ENCODE measurements around the gene ZNF724.

Gene ZNF724

GRCh38 chr19:23262920-23263319 lies 12.7 kb upstream of the ZNF724 start:
- Histone ChIP-seq H3K9me3 (ENCODE audit: severe bottlenecking) (no peaks in the 10 kb centered on the region), H3K4me3 (ENCODE audit: severe bottlenecking) (no peak overlapping the region), H3K4me1 (ENCODE audit: insufficient read depth, poor library complexity, severe bottlenecking) (no peaks in the 10 kb centered on the region), H3K27ac (ENCODE audit: poor library complexity, severe bottlenecking) (no peak overlapping the region), H3K36me3 (ENCODE audit: low read depth) (peaks cover 36% of the 10 kb centered on the region), H3K27me3 (ENCODE audit: insufficient read depth, poor library complexity, severe bottlenecking) (no peaks in the 10 kb centered on the region)
- DNase-seq (ENCODE audit: low spot score) (no peak), ATAC-seq (ENCODE audit: low read depth) (no peak)
- TF ChIP-seq, protein P1, sequence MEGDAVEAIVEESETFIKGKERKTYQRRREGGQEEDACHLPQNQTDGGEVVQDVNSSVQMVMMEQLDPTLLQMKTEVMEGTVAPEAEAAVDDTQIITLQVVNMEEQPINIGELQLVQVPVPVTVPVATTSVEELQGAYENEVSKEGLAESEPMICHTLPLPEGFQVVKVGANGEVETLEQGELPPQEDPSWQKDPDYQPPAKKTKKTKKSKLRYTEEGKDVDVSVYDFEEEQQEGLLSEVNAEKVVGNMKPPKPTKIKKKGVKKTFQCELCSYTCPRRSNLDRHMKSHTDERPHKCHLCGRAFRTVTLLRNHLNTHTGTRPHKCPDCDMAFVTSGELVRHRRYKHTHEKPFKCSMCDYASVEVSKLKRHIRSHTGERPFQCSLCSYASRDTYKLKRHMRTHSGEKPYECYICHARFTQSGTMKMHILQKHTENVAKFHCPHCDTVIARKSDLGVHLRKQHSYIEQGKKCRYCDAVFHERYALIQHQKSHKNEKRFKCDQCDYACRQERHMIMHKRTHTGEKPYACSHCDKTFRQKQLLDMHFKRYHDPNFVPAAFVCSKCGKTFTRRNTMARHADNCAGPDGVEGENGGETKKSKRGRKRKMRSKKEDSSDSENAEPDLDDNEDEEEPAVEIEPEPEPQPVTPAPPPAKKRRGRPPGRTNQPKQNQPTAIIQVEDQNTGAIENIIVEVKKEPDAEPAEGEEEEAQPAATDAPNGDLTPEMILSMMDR (IDR thresholded peaks at IDR 0.05; ENCODE audit: poor library complexity, severe bottlenecking), result no peak

DNA sequence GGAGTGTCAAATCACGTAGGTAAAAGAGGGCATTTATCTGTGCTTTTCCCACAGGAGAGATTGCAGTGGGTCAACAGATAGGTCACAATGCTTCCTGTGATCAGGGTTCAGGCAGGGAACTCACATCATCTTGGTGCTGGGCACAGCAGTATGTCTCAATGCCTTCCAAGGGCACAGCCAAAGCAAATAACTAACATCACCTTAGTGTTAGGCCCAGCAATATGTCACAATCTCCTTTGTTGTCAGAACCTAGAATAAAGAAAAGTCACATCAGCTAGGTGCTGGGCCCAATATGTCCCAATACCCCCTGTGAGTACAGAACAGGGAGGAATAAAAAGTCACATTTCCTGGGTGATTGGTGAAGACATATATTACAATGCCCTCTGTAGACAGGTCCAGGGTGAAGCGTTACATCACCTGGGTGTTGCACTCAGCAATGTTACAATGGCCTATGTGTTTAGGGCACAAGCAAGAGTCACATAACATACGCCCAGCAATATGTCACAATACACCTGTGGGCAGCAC lies 11.4 kb upstream of the ZNF724 start:
- H3K36me3 ChIP-seq (ENCODE audit: low read depth), result peaks cover 26% of the 10 kb centered on the region
- H3K27ac ChIP-seq (ENCODE audit: poor library complexity, severe bottlenecking), result no peak overlapping the region
- no peak overlapping the region for H3K4me3 ChIP-seq (ENCODE audit: severe bottlenecking)
- no peaks in the 10 kb centered on the region for H3K4me1 ChIP-seq (ENCODE audit: insufficient read depth, poor library complexity, severe bottlenecking)
- TF ChIP-seq, protein P1 (IDR thresholded peaks at IDR 0.05; ENCODE audit: poor library complexity, severe bottlenecking), result no peak
- H3K9me3 ChIP-seq (ENCODE audit: severe bottlenecking), result no peaks in the 10 kb centered on the region
- ATAC-seq (ENCODE audit: low read depth), result no peak
- no peak for DNase-seq (ENCODE audit: low spot score)
- no peaks in the 10 kb centered on the region for H3K27me3 ChIP-seq (ENCODE audit: insufficient read depth, poor library complexity, severe bottlenecking)

- DNase-seq (ENCODE audit: low spot score) (no peak), ATAC-seq (ENCODE audit: low read depth) (no peak)
- TF ChIP-seq, protein P1 (IDR thresholded peaks at IDR 0.05; ENCODE audit: poor library complexity, severe bottlenecking), result no peak
- Histone ChIP-seq H3K4me1 (ENCODE audit: insufficient read depth, poor library complexity, severe bottlenecking) (no peaks in the 10 kb centered on the region), H3K27ac (ENCODE audit: poor library complexity, severe bottlenecking) (no peak overlapping the region), H3K36me3 (ENCODE audit: low read depth) (peaks cover 26% of the 10 kb centered on the region), H3K9me3 (ENCODE audit: severe bottlenecking) (no peaks in the 10 kb centered on the region), H3K4me3 (ENCODE audit: severe bottlenecking) (no peak overlapping the region), H3K27me3 (ENCODE audit: insufficient read depth, poor library complexity, severe bottlenecking) (no peaks in the 10 kb centered on the region)
Observed at GRCh38 chr19:23260956-23261355, 10.8 kb upstream of the ZNF724 start.

DNA sequence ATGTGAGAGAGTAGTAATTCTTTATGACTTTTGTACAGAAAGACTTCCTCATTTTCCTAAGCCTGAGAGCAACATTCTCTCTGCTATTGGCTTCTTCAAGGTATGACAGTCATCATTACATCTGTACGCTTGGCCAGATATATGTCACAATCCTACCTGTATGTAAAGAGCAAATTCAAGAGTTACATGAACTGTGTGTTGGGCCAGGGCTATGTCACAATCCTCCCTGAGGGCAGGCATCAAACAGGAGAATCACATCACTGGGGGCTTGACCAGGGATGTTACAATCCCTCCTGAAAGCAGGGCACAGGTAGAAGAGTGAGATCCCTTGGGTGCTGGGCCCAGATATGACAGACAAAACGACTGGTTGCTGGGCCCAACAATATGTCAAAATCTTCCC lies 9.8 kb upstream of the ZNF724 start:
- ATAC-seq (ENCODE audit: low read depth), result no peak
- Histone ChIP-seq H3K27ac (ENCODE audit: poor library complexity, severe bottlenecking) (no peak overlapping the region), H3K4me1 (ENCODE audit: insufficient read depth, poor library complexity, severe bottlenecking) (no peaks in the 10 kb centered on the region), H3K27me3 (ENCODE audit: insufficient read depth, poor library complexity, severe bottlenecking) (no peaks in the 10 kb centered on the region), H3K9me3 (ENCODE audit: severe bottlenecking) (no peaks in the 10 kb centered on the region), H3K4me3 (ENCODE audit: severe bottlenecking) (no peak overlapping the region), H3K36me3 (ENCODE audit: low read depth) (peaks cover 26% of the 10 kb centered on the region)
- TF ChIP-seq, protein P1 (IDR thresholded peaks at IDR 0.05; ENCODE audit: poor library complexity, severe bottlenecking), result no peak
- no peak for DNase-seq (ENCODE audit: low spot score)

DNA sequence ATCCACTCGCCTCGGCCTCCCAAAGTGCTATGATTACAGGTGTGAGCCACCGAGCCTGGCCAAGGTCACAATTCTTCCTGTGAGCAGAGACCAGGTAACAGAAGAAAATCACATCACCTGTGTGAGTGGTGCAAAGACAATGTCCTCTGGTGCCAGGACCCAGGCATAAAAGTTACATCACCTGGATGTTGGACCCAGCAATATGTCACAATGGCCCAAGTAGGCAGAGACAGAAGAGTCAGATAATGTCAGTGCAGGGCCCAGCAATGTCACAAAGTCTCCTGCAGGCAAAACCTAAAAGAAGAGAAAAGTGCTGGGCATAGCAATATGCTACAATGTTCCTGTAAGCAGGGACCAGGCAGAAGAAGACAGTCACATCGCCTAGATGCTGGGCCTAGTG lies 5.5 kb upstream of the ZNF724 start:
- TF ChIP-seq, protein P1 (IDR thresholded peaks at IDR 0.05; ENCODE audit: poor library complexity, severe bottlenecking), result no peak
- Histone ChIP-seq H3K36me3 (ENCODE audit: low read depth) (peaks cover 13% of the 10 kb centered on the region; the same call in 1 of the 2 replicates), H3K4me3 (ENCODE audit: severe bottlenecking) (no peak overlapping the region), H3K9me3 (ENCODE audit: severe bottlenecking) (no peaks in the 10 kb centered on the region), H3K27ac (ENCODE audit: poor library complexity, severe bottlenecking) (no peak overlapping the region), H3K27me3 (ENCODE audit: insufficient read depth, poor library complexity, severe bottlenecking) (no peaks in the 10 kb centered on the region), H3K4me1 (ENCODE audit: insufficient read depth, poor library complexity, severe bottlenecking) (peaks cover under 1% of the 10 kb centered on the region)
- ATAC-seq (ENCODE audit: low read depth) (no peak), DNase-seq (ENCODE audit: low spot score) (no peak)
